ENCODE results near the gene EHBP1L1.

DNA sequence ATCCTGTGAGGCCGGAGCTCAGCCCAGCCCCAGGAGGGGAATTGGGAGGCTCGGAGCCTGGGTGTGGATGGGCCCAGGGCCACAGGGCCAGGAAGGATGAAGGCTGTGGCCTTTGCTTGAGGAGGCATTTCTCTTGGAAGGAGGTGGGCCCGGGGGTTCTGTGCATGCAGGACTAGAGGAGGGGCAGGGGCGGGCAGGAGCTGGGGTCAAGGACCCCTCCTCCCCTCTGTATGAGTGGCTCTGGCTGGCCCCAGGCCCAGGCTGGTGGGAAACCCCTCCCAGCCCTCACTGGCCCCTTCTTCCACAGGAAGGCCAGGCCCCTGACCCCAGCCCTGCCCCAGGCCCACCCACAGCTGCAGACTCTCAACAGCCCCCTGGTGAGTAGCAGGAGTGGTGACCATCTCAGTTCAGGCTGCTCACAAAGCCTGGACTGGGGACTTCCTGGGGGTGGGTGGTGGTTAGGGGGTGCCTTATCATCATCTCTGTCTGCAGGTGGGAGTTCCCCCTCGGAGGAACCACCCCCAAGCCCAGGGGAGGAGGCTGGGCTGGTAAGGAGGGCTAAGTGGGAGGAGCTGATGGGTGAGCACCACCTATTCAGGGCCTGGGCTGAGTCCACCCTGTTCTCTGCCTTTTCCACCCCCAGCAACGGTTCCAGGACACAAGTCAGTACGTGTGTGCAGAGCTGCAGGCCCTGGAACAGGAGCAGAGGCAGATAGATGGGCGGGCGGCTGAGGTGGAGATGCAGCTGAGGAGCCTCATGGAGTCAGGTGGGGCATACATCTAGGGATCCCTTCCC, 13.8 kb downstream of the EHBP1L1 start:
- TF ChIP-seq ZNF8 (CRISPR knock-in tag; IDR thresholded peaks at IDR 0.05) (no peak), ZNF565 (CRISPR knock-in tag; conservative IDR thresholded peaks at IDR 0.05; ENCODE audit: low read depth) (no peak), GLIS3 (CRISPR knock-in tag; IDR thresholded peaks at IDR 0.05) (no peak), PATZ1 (CRISPR knock-in tag; IDR thresholded peaks at IDR 0.05; ENCODE audit: borderline replicate concordance) (no peak), ZC3H10 (CRISPR knock-in tag; IDR thresholded peaks at IDR 0.05) (no peak)
- TF ChIP-seq, protein P1, sequence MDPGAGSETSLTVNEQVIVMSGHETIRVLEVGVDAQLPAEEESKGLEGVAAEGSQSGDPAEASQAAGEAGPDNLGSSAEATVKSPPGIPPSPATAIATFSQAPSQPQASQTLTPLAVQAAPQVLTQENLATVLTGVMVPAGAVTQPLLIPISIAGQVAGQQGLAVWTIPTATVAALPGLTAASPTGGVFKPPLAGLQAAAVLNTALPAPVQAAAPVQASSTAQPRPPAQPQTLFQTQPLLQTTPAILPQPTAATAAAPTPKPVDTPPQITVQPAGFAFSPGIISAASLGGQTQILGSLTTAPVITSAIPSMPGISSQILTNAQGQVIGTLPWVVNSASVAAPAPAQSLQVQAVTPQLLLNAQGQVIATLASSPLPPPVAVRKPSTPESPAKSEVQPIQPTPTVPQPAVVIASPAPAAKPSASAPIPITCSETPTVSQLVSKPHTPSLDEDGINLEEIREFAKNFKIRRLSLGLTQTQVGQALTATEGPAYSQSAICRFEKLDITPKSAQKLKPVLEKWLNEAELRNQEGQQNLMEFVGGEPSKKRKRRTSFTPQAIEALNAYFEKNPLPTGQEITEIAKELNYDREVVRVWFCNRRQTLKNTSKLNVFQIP (CRISPR knock-in tag; IDR thresholded peaks at IDR 0.05; ENCODE audit: borderline replicate concordance, low read depth), result no peak
